GM12878 (cell line): ENCODE data around the gene SFT2D2.

Source experiments
- CTCF ChIP-seq, 3 experiments: IDR thresholded peaks in 2 of 3; conservative IDR thresholded peaks in 1 of 3; 2 replicates each; pipeline ENCODE4 v1.5.1; 2011; ENCODE audit warnings: low read depth in 3 of 3, low read length in 3 of 3, mild to moderate bottlenecking in 3 of 3, control low read depth in 2 of 3, moderate library complexity in 2 of 3, inconsistent platforms in 1 of 3, mixed read lengths in 1 of 3; ENCODE audit not compliant: control insufficient read depth in 2 of 3, insufficient read depth in 1 of 3; ENCODE audit errors: extremely low read depth in 1 of 3
- E2F4 ChIP-seq: IDR thresholded peaks from 2 replicates; pipeline ENCODE4 v1.6.1; 2012; ENCODE audit warnings: low read depth, low read length, improper control_type of control experiment
- IKZF1 ChIP-seq: fragments of 450-650 bp; conservative IDR thresholded peaks from 2 replicates; pipeline ENCODE4 v1.6.1; 2017; ENCODE audit warnings: antibody characterized with exemption, mild to moderate bottlenecking
- NR2F1 ChIP-seq: fragments of 450-650 bp; conservative IDR thresholded peaks from 2 replicates; pipeline ENCODE4 v1.6.1; 2017; ENCODE audit warnings: mild to moderate bottlenecking
- POLR2A ChIP-seq: IDR thresholded peaks from 2 replicates; pipeline ENCODE4 v1.6.1; 2011; ENCODE audit warnings: low read depth, mild to moderate bottlenecking, low read length
- RBBP5 ChIP-seq: fragments of 200-600 bp; sonication (generic); conservative IDR thresholded peaks from 2 replicates; pipeline ENCODE4 v1.6.1; 2016
- TBL1XR1 ChIP-seq: IDR thresholded peaks from 2 replicates; pipeline ENCODE4 v1.6.1; 2012; ENCODE audit warnings: low read depth, low read length, improper control_type of control experiment
- TF ChIP-seq, protein P1 (sequence below): IDR thresholded peaks from 2 replicates; pipeline ENCODE4 v1.6.1; 2011; ENCODE audit warnings: borderline replicate concordance, low read depth, mild to moderate bottlenecking, moderate library complexity, low read length; ENCODE audit not compliant: insufficient read depth, poor library complexity, severe bottlenecking

DNA sequence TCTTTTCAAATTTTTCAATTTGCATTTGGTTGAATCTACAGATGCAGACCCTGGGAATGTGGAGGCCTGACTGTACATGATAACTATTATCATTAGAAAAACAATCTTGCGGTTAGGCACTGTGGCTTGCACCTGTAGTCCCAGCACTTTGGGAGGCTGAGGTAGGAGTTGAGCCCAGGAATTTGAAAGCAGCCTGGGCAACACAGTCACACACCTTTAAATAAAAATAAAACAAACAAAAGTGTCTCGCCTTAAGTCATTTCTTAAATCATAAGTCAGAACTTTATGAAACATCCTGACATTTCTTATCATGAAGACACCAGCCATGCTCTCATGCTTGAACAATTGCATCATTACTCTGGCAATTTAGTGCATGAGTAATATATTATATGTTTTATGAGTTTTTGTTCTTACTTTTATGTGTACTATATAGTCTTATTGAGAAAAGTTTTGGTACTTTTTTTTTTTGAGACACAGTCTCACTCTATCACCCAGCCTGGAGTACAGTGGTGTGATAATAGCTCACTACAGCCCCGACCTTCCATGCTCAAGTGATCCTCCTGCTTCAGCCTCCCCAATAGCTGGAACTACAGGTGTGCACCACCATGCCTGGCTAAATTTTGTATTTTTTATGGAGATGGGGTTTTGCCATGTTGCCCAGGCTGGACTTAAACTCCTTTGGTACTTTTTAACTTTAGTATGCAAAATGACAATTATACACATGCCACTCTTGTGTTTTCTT lies 62.7 kb downstream of the SFT2D2 start:
- TF ChIP-seq RBBP5 (no peak), TBL1XR1 (no peak), NR2F1 (no peak), POLR2A (no peak), CTCF (IDR thresholded peaks at IDR 0.05 in 2 of 3, conservative IDR thresholded peaks at IDR 0.05 in 1 of 3; ENCODE audit: control insufficient read depth in 2 of 3, extremely low read depth in 1 of 3, insufficient read depth in 1 of 3, low read depth in 3 of 3, low read length in 3 of 3) (no peak), E2F4 (no peak), IKZF1 (no peak)
- TF ChIP-seq, protein P1, sequence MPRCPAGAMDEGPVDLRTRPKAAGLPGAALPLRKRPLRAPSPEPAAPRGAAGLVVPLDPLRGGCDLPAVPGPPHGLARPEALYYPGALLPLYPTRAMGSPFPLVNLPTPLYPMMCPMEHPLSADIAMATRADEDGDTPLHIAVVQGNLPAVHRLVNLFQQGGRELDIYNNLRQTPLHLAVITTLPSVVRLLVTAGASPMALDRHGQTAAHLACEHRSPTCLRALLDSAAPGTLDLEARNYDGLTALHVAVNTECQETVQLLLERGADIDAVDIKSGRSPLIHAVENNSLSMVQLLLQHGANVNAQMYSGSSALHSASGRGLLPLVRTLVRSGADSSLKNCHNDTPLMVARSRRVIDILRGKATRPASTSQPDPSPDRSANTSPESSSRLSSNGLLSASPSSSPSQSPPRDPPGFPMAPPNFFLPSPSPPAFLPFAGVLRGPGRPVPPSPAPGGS, result no peak
